ENCODE measurements around the gene ING4.

The ING4 gene

GRCh38 chr12:6688543-6688998 is 25.7 kb upstream of the ING4 start:
- DNase-seq (ENCODE audit: low read depth in 2 of 2): no peak

GRCh38 chr12:6685814-6686213 is 22.9 kb upstream of the ING4 start:
- no peak for DNase-seq (ENCODE audit: low read depth in 2 of 2)

DNA sequence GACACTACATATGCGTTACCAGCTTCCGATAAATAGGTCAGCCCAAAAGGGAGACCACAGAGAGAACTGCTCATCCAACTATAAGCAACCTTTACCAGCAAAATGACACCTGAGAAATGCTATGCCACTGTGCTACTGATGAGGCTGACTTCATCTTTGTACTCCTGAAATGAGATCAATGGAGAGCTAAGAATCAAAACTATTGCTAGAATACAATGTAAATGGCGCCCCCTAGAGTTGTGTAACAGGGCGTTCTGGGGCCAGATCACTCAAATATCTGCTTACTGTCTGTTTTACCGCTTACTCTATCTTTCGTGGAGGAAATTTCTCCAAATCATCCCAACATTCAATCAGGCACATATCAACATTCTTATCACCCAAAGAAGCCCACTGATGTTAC is 21.7 kb upstream of the ING4 start:
- peak in 1 of 2 donors; percentile 52 for DNase-seq (ENCODE audit: low read depth in 2 of 2)

DNA sequence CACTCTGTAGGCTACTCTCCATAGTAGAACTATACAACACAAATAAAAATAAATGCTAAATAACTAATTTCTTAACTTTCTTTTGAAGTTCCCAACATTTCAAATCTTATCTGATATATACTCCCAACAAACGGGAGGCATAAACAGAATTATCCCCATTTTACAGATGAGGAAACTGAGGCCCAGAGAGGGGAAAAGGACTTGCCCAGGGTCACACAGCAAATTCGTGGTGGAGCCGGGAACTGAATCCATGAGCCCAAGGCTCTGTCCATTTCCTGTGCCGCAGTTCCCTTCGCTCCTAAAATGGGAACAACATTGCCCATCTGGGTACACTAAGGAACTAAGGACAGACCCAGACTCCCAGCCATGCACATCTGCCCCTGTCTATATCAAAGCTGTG is 14.0 kb upstream of the ING4 start:
- no peak for DNase-seq (ENCODE audit: low read depth in 2 of 2)

- no peak for DNase-seq (ENCODE audit: low read depth in 2 of 2)
Measured at GRCh38 chr12:6672143-6672542, 9.2 kb upstream of the ING4 start.

- no peak for DNase-seq (ENCODE audit: low read depth in 2 of 2)
Measured at GRCh38 chr12:6667559-6668210, 4.8 kb upstream of the ING4 start.

GRCh38 chr12:6666211-6666610 is 3.3 kb upstream of the ING4 start:
- DNase-seq (ENCODE audit: low read depth in 2 of 2): no peak

GRCh38 chr12:6664902-6665301 is 2.0 kb upstream of the ING4 start:
- DNase-seq (ENCODE audit: low read depth in 2 of 2): no peak

DNA sequence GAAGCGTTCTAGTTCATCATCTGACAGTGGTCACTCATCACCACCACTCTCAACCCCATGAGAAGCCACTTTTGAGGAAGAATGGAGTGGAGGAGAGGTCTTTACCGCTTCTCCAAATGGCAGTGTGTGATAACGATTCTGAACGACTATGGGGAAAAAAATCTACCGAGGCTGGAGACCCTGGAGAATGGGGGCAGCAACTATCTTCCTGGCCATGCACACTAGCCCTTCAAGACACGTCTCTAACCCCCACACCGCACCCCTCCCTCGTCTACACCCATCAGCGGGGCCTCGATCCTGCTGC is 365 bp downstream of the ING4 start:
- no peak for DNase-seq (ENCODE audit: low read depth in 2 of 2)

DNA sequence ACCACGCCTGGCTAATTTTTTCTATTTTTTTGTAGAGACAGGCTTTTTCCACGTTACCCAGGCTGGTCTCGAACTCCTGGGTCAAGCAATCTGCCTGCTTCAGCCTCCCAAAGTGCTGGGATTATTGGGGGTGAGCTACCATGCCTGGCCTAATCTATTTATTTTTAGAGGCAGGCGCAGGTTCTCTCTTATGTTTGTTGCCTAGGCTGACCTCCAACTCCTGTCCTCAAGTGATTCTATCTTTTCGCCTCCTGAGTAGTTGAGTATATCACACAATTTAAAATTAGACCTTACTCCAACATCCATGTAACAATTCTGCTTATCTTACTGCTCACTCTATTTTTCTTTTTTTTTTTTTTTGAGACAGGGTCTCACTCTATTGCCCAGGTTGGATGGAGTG is 8.9 kb downstream of the ING4 start:
- no peak for DNase-seq (ENCODE audit: low read depth in 2 of 2)

- DNase-seq (ENCODE audit: low read depth in 2 of 2): no peak
Measured at GRCh38 chr12:6653342-6653741, 9.6 kb downstream of the ING4 start.

DNA sequence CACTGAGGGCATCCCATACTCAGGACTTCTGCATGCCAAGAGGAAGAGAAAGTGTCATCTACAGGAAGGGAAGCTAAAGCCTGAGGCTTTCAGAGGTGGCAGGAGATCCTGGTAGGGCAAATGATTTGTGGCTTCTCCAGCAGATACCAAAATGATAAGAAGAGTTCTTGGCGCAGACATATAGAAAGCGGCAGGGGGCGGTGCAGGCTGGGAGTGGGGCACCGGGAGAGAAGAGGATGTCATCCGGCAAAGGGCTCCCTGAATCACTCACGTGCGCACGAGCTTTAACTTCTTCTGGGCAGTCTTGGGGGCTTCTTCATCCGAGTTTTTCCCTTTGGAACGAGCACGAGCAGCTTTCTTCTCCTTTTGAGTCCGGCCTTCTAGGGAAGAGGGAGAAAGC is 10.5 kb downstream of the ING4 start:
- DNase-seq (ENCODE audit: low read depth in 2 of 2): no peak

DNA sequence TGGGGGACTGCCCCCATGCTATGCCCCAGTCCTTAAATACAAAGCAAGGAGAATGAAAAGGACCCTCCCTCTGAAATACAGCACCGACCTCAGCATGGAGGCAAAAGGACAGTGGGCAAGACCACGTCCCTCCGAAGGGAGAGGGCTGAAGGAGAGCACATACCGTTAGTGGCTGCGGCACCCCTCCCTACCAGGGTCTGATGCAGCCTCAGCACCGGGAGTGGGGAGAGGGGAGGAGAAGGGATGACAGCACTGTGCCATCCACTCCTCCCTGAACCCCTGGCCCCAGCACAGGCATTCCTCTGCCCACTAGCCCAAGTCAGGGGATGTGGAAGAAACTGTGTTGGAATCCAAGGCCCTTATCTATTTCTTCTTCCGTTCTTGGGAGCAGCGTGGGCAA is 12.1 kb downstream of the ING4 start:
- DNase-seq (ENCODE audit: low read depth in 2 of 2): no peak

GRCh38 chr12:6647083-6647604 is 15.8 kb downstream of the ING4 start, which contains the start of gene ACRBP:
ACRBP (minus strand) TSS chr12:6647432; CDS start chr12:6647366, 66 bp downstream.
- no peak for DNase-seq (ENCODE audit: low read depth in 2 of 2)

DNA sequence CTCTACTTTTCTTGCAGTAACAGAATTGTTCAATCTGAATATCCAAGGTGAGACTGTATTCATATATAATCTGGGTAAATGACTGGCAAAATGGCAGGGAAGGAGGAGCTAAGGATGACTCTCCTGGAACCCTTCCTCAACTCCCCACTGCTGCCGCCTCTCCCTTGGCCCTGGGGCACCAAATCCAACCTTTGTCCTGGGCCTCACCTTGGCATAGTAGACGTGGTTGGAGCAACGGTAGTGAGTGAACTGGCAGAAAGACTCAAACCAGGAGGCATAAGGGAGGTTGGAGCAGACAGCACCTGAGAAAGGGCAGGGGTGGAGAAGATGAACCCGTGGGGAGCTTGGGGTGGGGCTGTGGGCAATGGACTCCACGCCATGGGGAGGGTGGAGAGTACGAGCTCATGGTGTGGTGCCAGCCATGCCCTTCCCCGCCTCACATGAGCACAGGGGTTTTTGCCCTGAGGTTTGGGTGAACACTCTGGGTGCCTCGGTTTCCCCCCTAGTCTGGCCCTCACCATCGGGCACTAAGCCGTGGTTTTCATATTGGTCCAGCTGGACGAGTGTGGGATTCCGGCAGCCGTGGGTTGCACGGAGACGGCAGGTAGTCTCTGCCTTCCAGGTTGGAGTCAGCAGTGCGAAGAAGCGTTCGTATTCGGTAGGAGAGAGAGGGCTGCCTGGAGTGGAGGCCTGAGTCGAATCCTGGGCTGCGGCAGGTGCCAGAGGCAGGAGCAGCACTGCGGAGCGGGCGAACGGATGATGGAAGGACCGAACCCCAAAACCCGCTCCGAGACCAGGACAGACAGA is 16.4 kb downstream of the ING4 start:
- DNase-seq (ENCODE audit: low read depth in 2 of 2): no peak

GRCh38 chr12:6644903-6645302 is 18.0 kb downstream of the ING4 start:
- DNase-seq (ENCODE audit: low read depth in 2 of 2): no peak

- no peak for DNase-seq (ENCODE audit: low read depth in 2 of 2)
Measured at GRCh38 chr12:6644257-6644596, 18.7 kb downstream of the ING4 start.

GRCh38 chr12:6643569-6644256 is 19.2 kb downstream of the ING4 start:
- no peak for DNase-seq (ENCODE audit: low read depth in 2 of 2)

GRCh38 chr12:6641131-6641530 is 21.8 kb downstream of the ING4 start:
- DNase-seq (ENCODE audit: low read depth in 2 of 2): no peak

DNA sequence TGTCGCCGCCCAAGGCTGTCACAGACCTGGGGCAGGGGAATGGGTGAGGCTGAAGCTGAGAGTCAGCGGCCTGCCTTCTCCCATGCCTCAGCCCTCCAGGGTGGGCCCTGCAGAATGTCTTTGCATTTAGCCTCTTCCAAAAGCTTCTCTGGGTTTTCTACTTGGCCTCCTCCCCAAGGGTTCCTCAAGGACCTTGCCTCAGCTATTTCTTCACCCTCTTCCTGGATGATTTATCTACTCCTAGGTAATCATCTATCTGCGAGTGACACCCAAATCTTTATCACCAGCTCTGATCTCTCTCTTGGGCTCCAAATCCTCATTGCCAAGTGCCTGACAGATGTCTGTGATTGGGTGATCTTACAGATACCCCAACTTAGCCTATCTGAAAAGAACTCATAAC is 22.4 kb downstream of the ING4 start:
- DNase-seq (ENCODE audit: low read depth in 2 of 2): no peak

DNA sequence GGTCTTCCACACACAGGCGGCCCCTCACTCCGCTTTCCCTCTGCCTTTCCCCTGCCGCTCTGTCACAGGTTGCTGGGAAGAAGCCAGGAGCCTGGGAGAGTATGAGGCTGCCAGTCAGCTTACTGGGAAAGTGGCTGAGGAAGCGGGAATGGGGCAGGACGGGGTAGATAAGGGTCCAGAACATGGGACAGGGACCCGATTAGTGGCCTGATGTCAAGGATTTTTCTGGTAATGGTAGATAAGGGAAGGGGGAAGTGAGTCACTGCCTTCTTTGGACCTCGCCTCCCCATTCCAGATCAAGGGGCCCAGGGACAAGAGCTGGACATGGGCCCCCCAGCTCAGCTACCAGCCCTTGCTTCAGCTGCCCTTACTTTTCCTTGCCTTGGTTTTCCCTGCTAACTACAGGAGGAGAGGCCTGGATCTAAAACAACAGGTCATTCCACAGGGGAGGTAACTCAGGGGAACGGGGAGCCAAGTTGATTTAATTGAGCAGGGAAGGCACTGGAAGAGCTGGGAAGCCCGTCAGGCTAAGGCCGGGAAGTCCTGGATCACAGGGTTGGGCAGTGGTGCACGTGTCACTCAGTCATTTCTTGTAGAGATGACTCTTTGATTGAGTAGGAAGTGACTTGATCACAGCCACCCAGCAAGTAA is 23.6 kb downstream of the ING4 start:
- no peak for DNase-seq (ENCODE audit: low read depth in 2 of 2)

- DNase-seq (ENCODE audit: low read depth in 2 of 2): no peak
Measured at GRCh38 chr12:6638305-6638704, 24.6 kb downstream of the ING4 start.
